Endothelial cell of umbilical vein (primary cell): ENCODE results near the gene PKN2. TPM values are rescaled to one million over a fixed set of nuclear protein-coding genes. Genes with fewer than 3 reads are reported as not detected.

Experiments used
- BruUV-seq: library from RNA; stranded (reverse); fragments of 400-500 nt; replicated peaks from 2 replicates; lab custom pipeline; 2021; lab: Mats Ljungman, UMichigan
- CTCF ChIA-PET: fragments of 300-600, 350-600 bp; sonication (Branson Sonifier 250); formaldehyde crosslinking; loops from one replicate; lab custom pipeline; 2021; ENCODE audit warnings: antibody characterized with exemption, inconsistent platforms; lab: Charles Lee
- POLR2A ChIA-PET: fragments of 300-600, 350-600 bp; sonication (Branson Sonifier 250); formaldehyde crosslinking; loops from one replicate; lab custom pipeline; 2021; ENCODE audit warnings: antibody characterized with exemption, inconsistent platforms; lab: Charles Lee
- DNase-seq: peaks from one replicate; pipeline ENCODE4 v3.0.0-alpha.2; 2011; ENCODE audit warnings: low read depth, low spot score
- FAIRE-seq: peaks from 2 replicates; lab custom pipeline; 2011; peaks lifted over from hg19 to GRCh38; lab: Jason Lieb, UNC
- H2AFZ ChIP-seq: 2 replicates; pipeline ENCODE4 v1.6.0; 2012; ENCODE audit warnings: low read depth, low read length, control low read depth, inconsistent platforms
- H3K27ac ChIP-seq: 2 replicates; pipeline ENCODE4 v1.5.1; 2011; ENCODE audit warnings: low read depth, mild to moderate bottlenecking, control low read depth, low read length, moderate library complexity; ENCODE audit not compliant: insufficient read depth
- H3K27me3 ChIP-seq, 2 experiments: 2 replicates each; pipeline versions ENCODE4 v1.6.0 to v1.6.1; 2011; ENCODE audit warnings: low read length in 2 of 2, mixed read lengths in 1 of 2; ENCODE audit not compliant: control insufficient read depth in 2 of 2, insufficient read depth in 2 of 2
- H3K36me3 ChIP-seq, 2 experiments: 2 replicates in 1 of 2; 3 replicates in 1 of 2; pipeline ENCODE4 v1.5.1; 2011; ENCODE audit warnings: low read length in 2 of 2, mild to moderate bottlenecking in 1 of 2, moderate library complexity in 1 of 2; ENCODE audit not compliant: control insufficient read depth in 2 of 2, insufficient read depth in 2 of 2; ENCODE audit errors: extremely low read depth in 1 of 2
- H3K4me1 ChIP-seq: 3 replicates; pipeline ENCODE4 v1.5.1; 2011; ENCODE audit warnings: mild to moderate bottlenecking, low read length; ENCODE audit not compliant: control insufficient read depth, insufficient read depth; ENCODE audit errors: extremely low read depth
- H3K4me2 ChIP-seq: 2 replicates; pipeline ENCODE4 v1.6.1; 2011; ENCODE audit warnings: low read length, control low read depth, mixed read lengths; ENCODE audit not compliant: insufficient read depth
- H3K4me3 ChIP-seq, 3 experiments: fragments of 200-600 bp in 1 of 3; sonication (generic), shearing (Covaris generic) in 1 of 3; replicated peaks in 1 of 3; 2 replicates each; pipeline ENCODE4 v1.5.1; 2011 to 2016; ENCODE audit warnings: control low read depth in 3 of 3, low read length in 3 of 3, mild to moderate bottlenecking in 2 of 3, inconsistent platforms in 1 of 3, low read depth in 1 of 3, moderate library complexity in 1 of 3; ENCODE audit not compliant: insufficient read depth in 1 of 3
- H3K79me2 ChIP-seq: 2 replicates; pipeline ENCODE4 v1.6.0; 2012; ENCODE audit warnings: low read length, inconsistent platforms; ENCODE audit not compliant: control insufficient read depth, insufficient read depth
- H3K9ac ChIP-seq: replicated peaks from 2 replicates; pipeline ENCODE3; 2011; ENCODE audit warnings: low read length, control low read depth; ENCODE audit not compliant: insufficient read depth; ENCODE audit errors: extremely low read depth
- H3K9me1 ChIP-seq: replicated peaks from 3 replicates; pipeline ENCODE4 v1.6.0; 2011; ENCODE audit warnings: mild to moderate bottlenecking, low read length; ENCODE audit not compliant: control insufficient read depth, insufficient read depth; ENCODE audit errors: extremely low read depth
- H3K9me3 ChIP-seq: replicated peaks from 2 replicates; pipeline ENCODE4 v1.5.1; 2012; ENCODE audit warnings: low read length, inconsistent platforms; ENCODE audit not compliant: control insufficient read depth, insufficient read depth
- H4K20me1 ChIP-seq: replicated peaks from 2 replicates; pipeline ENCODE3; 2011; ENCODE audit warnings: mild to moderate bottlenecking, low read length; ENCODE audit not compliant: control insufficient read depth, insufficient read depth; ENCODE audit errors: extremely low read depth
- EZH2 ChIP-seq: IDR thresholded peaks from 2 replicates; pipeline ENCODE4 v1.6.1; 2012; ENCODE audit warnings: borderline replicate concordance, low read depth, mild to moderate bottlenecking, moderate library complexity, low read length, inconsistent platforms; ENCODE audit not compliant: severe bottlenecking
- MAX ChIP-seq: IDR thresholded peaks from 2 replicates; pipeline ENCODE4 v1.6.1; 2011; ENCODE audit not compliant: insufficient read depth, insufficient read length
- POLR2A ChIP-seq: IDR thresholded peaks from 2 replicates; pipeline ENCODE4 v1.6.1; 2012; ENCODE audit warnings: low read depth, mild to moderate bottlenecking, control low read depth, low read length
- dilution Hi-C: fragments of 300-500 bp; cut with MboI; formaldehyde crosslinking; loops from one replicate; pipeline ENCODE4 v1.15.0; 2019; ENCODE audit warnings: low sequenced_read_pairs; ENCODE audit not compliant: extremely low pct_ligation_motif_present
- intact Hi-C: fragments of 100-400 bp; cut with micrococcal nuclease; formaldehyde crosslinking; loops from one replicate; pipeline ENCODE4 v1.10.0; 2022
- polyA plus RNA-seq, 4 experiments: library from polyadenylated mRNA; depleted of rRNA in 3 of 4; stranded (reverse) in 3 of 4; unstranded in 1 of 4; fragments of >200 nt; gene quantifications; 2 replicates each; pipeline versions ENCODE4 v1.2.1 to v1.2.3, GENCODE V29; 2011 to 2012; ENCODE audit warnings: missing spikeins in 1 of 4
- total RNA-seq: library from RNA; stranded (reverse); gene quantifications from 2 replicates; pipeline ENCODE4 v1.2.3, GENCODE V29; 2021

PKN2 gene
- total and polyA plus RNA-seq, 2 donors (not counting 3 experiments of a cell fraction or from before 2014, with no cell fraction given) = 11.5 to 47.3 TPM

- dilution Hi-C loops (no loop called here), intact Hi-C loops (loop anchor here (5.0 kb wide), 1 partner anchor 200 kb away; no protein-coding TSS in a partner anchor)
- CTCF ChIA-PET = no interaction called here
- peaks cover 60% of the 10 kb centered on the region for H3K79me2 ChIP-seq
- H4K20me1 ChIP-seq = no peaks in the 10 kb centered on the region
- H3K36me3 ChIP-seq = no peaks in the 10 kb centered on the region
- BruUV-seq = no TSS peak
- H3K4me3 ChIP-seq = no peak overlapping the region
- POLR2A ChIA-PET = no interaction called here
- TF ChIP-seq POLR2A = no peak
- no peak for TF ChIP-seq EZH2
- TF ChIP-seq MAX = no peak
- peaks cover 3% of the 10 kb centered on the region for H3K4me1 ChIP-seq
- H3K9me3 ChIP-seq = no peaks in the 10 kb centered on the region
- DNase-seq (no peak), FAIRE-seq (no peak)
- H3K9ac ChIP-seq = no peak overlapping the region
- no peak overlapping the region for H2AFZ ChIP-seq
- H3K9me1 ChIP-seq = peaks cover 2% of the 10 kb centered on the region
- H3K27ac ChIP-seq = no peak overlapping the region
- no peaks in the 10 kb centered on the region for H3K27me3 ChIP-seq
- H3K4me2 ChIP-seq = no peak overlapping the region
Observed at GRCh38 chr1:88737338-88737927, 53.4 kb downstream of the PKN2 start.

- TF ChIP-seq EZH2 = no peak
- Histone ChIP-seq H3K79me2 (peaks cover 35% of the 10 kb centered on the region), H3K4me1 (peaks cover 3% of the 10 kb centered on the region), H3K4me2 (no peak overlapping the region), H3K9me3 (no peaks in the 10 kb centered on the region), H3K27ac (no peak overlapping the region), H3K9me1 (peaks cover 2% of the 10 kb centered on the region), H3K27me3 (no peaks in the 10 kb centered on the region), H3K36me3 (no peaks in the 10 kb centered on the region), H3K4me3 (no peak overlapping the region), H2AFZ (no peak overlapping the region), H4K20me1 (no peaks in the 10 kb centered on the region), H3K9ac (no peak overlapping the region)
- dilution Hi-C loops (no loop called here), intact Hi-C loops (no loop called here)
- no TSS peak for BruUV-seq
- DNase-seq (no peak), FAIRE-seq (peak; percentile 26)
- POLR2A ChIA-PET = no interaction called here
- CTCF ChIA-PET = interaction anchor here (0.9 kb wide), 1 partner anchor 9 kb away, joined by 3 read pairs; no protein-coding TSS in a partner anchor
Observed at GRCh38 chr1:88740784-88741183, 56.7 kb downstream of the PKN2 start.
